ACHN (cell line): ENCODE data around the gene PLP1.

Source experiments
- DNase-seq: peaks from one replicate; pipeline ENCODE4 v3.0.0-alpha.2; 2015
- in situ Hi-C: cut with HindIII; loops from 2 replicates; pipeline ENCODE4 v1.10.0; 2017; ENCODE audit warnings: low sequenced_read_pairs, low pct_ligation_motif_present, low pct_unique_long_range_greater_than_20kb

PLP1 gene

GRCh38 chrX:103774070-103774642 is 2.5 kb upstream of the PLP1 start:
- peak; percentile 28 for DNase-seq
- in situ Hi-C loops, result no loop called here

- in situ Hi-C loops, result no loop called here
These were observed 2.6 kb downstream of the PLP1 start for GRCh38 chrX:103779141-103779789.

GRCh38 chrX:103780336-103781061 is 3.9 kb downstream of the PLP1 start:
- in situ Hi-C loops, result no loop called here
- DNase-seq, result no peak

More at GRCh38 chrX:103779141-103779789, 2.6 kb downstream of the PLP1 start:
- no peak for DNase-seq

GRCh38 chrX:103781062-103781402 is 4.4 kb downstream of the PLP1 start:
- no peak for DNase-seq
- in situ Hi-C loops, result no loop called here

GRCh38 chrX:103781706-103782105 is 5.1 kb downstream of the PLP1 start:
- no peak for DNase-seq
- in situ Hi-C loops, result no loop called here

- in situ Hi-C loops, result no loop called here
- no peak for DNase-seq
These were observed 6.0 kb downstream of the PLP1 start for GRCh38 chrX:103782640-103783039.

- in situ Hi-C loops, result no loop called here
These were observed 6.6 kb downstream of the PLP1 start for GRCh38 chrX:103783196-103783595.

GRCh38 chrX:103783971-103784370 is 7.3 kb downstream of the PLP1 start:
- no peak for DNase-seq

More at GRCh38 chrX:103783196-103783595, 6.6 kb downstream of the PLP1 start:
- DNase-seq, result no peak

GRCh38 chrX:103789004-103789403 is 12.4 kb downstream of the PLP1 start:
- in situ Hi-C loops, result no loop called here
- DNase-seq, result no peak

More at GRCh38 chrX:103783971-103784370, 7.3 kb downstream of the PLP1 start:
- in situ Hi-C loops, result no loop called here

GRCh38 chrX:103791228-103791627 is 14.6 kb downstream of the PLP1 start:
- in situ Hi-C loops, result no loop called here
- DNase-seq, result no peak

- DNase-seq, result no peak
These were observed 15.3 kb downstream of the PLP1 start for GRCh38 chrX:103791826-103792485.

GRCh38 chrX:103792916-103793544 is 16.4 kb downstream of the PLP1 start:
- in situ Hi-C loops, result no loop called here
- DNase-seq, result peak; percentile 39

More at GRCh38 chrX:103791826-103792485, 15.3 kb downstream of the PLP1 start:
- in situ Hi-C loops, result no loop called here

- in situ Hi-C loops, result no loop called here
- no peak for DNase-seq
These were observed 16.9 kb downstream of the PLP1 start for GRCh38 chrX:103793545-103793940.

GRCh38 chrX:103794119-103794518 is 17.5 kb downstream of the PLP1 start:
- in situ Hi-C loops, result no loop called here

GRCh38 chrX:103797691-103798090 is 21.1 kb downstream of the PLP1 start:
- DNase-seq, result no peak
- in situ Hi-C loops, result no loop called here

More at GRCh38 chrX:103794119-103794518, 17.5 kb downstream of the PLP1 start:
- DNase-seq, result no peak

- in situ Hi-C loops, result no loop called here
- DNase-seq, result no peak
These were observed 23.7 kb downstream of the PLP1 start for GRCh38 chrX:103800318-103800717.

- no peak for DNase-seq
- in situ Hi-C loops, result no loop called here
These were observed 29.2 kb downstream of the PLP1 start for GRCh38 chrX:103805860-103806259.

GRCh38 chrX:103806862-103807474 is 30.3 kb downstream of the PLP1 start:
- in situ Hi-C loops, result no loop called here
- no peak for DNase-seq
